ENCODE measurements around the gene GPR137.

DNA sequence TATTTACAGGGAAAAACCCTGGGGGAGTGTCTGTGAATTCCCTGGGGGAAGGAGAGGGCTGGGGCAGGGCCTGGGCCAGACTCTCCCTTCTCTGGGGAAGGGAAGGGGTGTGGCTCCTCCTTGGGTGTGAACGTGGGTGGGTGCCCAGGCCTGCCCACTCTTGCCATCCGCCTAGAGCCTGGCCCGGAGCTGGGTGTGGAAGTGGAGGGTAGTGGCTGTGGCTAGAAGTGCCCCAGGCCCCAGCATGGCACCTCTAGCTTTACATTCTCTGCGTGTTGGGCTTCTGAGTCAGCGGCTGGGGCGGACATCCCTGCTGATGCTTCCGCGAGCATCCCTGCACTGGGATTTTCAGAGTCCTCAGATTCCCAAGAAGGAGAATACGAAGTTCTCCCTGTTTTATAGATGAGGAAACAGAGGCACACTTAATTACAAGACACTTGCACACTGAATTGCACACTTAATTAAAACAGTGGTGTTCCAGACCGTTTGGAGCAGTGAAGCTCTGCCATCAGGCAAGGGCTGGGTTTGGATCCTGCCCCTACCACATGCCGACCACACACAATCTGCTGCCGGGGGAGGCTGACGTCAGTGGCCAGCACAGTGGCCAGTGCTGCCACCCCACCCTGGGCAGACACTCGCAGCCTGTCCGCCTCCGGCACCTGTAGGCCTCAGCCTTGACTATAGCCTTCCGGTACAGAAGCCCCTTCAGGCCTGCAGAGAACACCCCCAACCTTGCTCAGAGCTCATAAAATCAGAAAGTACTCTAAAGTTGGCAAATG, 8.8 kb upstream of the GPR137 start:
- TF ChIP-seq EZH2 (IDR thresholded peaks at IDR 0.05) = no peak
- TF ChIP-seq, protein P1, sequence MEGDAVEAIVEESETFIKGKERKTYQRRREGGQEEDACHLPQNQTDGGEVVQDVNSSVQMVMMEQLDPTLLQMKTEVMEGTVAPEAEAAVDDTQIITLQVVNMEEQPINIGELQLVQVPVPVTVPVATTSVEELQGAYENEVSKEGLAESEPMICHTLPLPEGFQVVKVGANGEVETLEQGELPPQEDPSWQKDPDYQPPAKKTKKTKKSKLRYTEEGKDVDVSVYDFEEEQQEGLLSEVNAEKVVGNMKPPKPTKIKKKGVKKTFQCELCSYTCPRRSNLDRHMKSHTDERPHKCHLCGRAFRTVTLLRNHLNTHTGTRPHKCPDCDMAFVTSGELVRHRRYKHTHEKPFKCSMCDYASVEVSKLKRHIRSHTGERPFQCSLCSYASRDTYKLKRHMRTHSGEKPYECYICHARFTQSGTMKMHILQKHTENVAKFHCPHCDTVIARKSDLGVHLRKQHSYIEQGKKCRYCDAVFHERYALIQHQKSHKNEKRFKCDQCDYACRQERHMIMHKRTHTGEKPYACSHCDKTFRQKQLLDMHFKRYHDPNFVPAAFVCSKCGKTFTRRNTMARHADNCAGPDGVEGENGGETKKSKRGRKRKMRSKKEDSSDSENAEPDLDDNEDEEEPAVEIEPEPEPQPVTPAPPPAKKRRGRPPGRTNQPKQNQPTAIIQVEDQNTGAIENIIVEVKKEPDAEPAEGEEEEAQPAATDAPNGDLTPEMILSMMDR (IDR thresholded peaks at IDR 0.05) = no peak

Data from neural progenitor cell (in vitro differentiated cells).